ENCODE measurements around the gene LRRC8D. TPM values are rescaled to one million over a fixed set of nuclear protein-coding genes. Genes with fewer than 3 reads are reported as not detected.

LRRC8D gene
- total RNA-seq, 1 experiment from 2014 or later = 37.2 TPM

DNA sequence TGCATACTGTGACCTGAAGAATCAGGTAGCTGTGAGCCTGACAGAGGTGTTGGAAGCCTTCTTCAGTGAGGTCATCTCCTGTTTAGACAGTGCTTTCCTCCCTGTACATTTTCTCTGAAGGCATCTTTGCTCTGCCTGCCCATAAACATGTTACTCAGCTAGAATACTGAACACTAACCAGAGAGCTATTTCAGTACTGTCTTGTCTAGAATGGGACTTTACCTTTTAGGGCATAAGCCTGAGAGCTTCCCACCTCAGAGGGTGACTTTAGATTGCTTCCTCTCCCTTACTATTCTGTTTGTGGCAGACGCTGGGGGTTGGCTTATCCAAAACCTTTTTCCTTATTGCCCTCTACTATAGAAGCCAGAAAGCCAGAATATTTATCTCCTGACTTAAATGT, 150.8 kb downstream of the LRRC8D start:
- TF ChIP-seq, protein P1, sequence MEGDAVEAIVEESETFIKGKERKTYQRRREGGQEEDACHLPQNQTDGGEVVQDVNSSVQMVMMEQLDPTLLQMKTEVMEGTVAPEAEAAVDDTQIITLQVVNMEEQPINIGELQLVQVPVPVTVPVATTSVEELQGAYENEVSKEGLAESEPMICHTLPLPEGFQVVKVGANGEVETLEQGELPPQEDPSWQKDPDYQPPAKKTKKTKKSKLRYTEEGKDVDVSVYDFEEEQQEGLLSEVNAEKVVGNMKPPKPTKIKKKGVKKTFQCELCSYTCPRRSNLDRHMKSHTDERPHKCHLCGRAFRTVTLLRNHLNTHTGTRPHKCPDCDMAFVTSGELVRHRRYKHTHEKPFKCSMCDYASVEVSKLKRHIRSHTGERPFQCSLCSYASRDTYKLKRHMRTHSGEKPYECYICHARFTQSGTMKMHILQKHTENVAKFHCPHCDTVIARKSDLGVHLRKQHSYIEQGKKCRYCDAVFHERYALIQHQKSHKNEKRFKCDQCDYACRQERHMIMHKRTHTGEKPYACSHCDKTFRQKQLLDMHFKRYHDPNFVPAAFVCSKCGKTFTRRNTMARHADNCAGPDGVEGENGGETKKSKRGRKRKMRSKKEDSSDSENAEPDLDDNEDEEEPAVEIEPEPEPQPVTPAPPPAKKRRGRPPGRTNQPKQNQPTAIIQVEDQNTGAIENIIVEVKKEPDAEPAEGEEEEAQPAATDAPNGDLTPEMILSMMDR (conservative IDR thresholded peaks at IDR 0.05) = no peak
- no peaks in the 10 kb centered on the region; the same call in 1 of the 2 replicates for H3K27me3 Mint-ChIP-seq (ENCODE audit: low read depth)

More for the DNA sequence above, 150.8 kb downstream of the LRRC8D start:
- Histone ChIP-seq H2AFZ (ENCODE audit: low read length) (no peak overlapping the region), H2BK120ac (ENCODE audit: low read depth, low read length, poor library complexity, severe bottlenecking) (no peak overlapping the region), H3K4ac (ENCODE audit: low read depth, low read length) (no peak overlapping the region), H4K5ac (ENCODE audit: insufficient read length, low read depth, low read length) (no peak overlapping the region), H3K9ac (ENCODE audit: extremely low read depth, insufficient read length, low read length) (no peak overlapping the region), H4K91ac (ENCODE audit: insufficient read length, low read depth, low read length) (no peak overlapping the region), H3K18ac (ENCODE audit: insufficient read length, low read depth, low read length) (no peak overlapping the region), H3K23me2 (ENCODE audit: insufficient read length, low read depth, low read length, poor library complexity, severe bottlenecking) (no peaks in the 10 kb centered on the region), H3K79me1 (ENCODE audit: insufficient read depth, low read depth, low read length, poor library complexity, severe bottlenecking) (no peaks in the 10 kb centered on the region), H2BK5ac (ENCODE audit: insufficient read length, low read length) (no peak overlapping the region), H3K56ac (ENCODE audit: insufficient read length, low read depth, low read length) (no peak overlapping the region), H4K20me1 (ENCODE audit: control insufficient read depth, insufficient read depth, insufficient read length) (no peaks in the 10 kb centered on the region), H3K14ac (ENCODE audit: insufficient read depth, low read length) (no peak overlapping the region), H3K23ac (ENCODE audit: insufficient read length, low read depth, low read length) (no peak overlapping the region), H3K27ac (ENCODE audit: insufficient read length, low read depth, low read length) (no peak overlapping the region), H2BK20ac (ENCODE audit: low read depth, low read length, poor library complexity, severe bottlenecking) (no peak overlapping the region), H2AK5ac (ENCODE audit: insufficient read length, low read length) (no peak overlapping the region), H2BK15ac (ENCODE audit: low read depth, low read length) (no peak overlapping the region), H3K4me1 (ENCODE audit: insufficient read depth, low read length) (peaks cover 2% of the 10 kb centered on the region; the same call in 1 of the 2 replicates), H3K27me3 (ENCODE audit: insufficient read depth, low read length) (no peaks in the 10 kb centered on the region), H2BK12ac (ENCODE audit: insufficient read length, low read depth, low read length) (no peak overlapping the region), H3K79me2 (ENCODE audit: insufficient read depth, low read length) (no peaks in the 10 kb centered on the region), H3K9me3 (ENCODE audit: control insufficient read depth, low read depth, low read length) (no peaks in the 10 kb centered on the region), H3T11ph (ENCODE audit: low read length) (no peak overlapping the region), H4K8ac (replicated peaks; ENCODE audit: insufficient read length, low read depth, low read length) (no peak overlapping the region), H3K4me2 (ENCODE audit: insufficient read depth, insufficient read length, low read length) (no peak overlapping the region)
- H3K27ac Mint-ChIP-seq = no peak overlapping the region
- H3K36me3 Mint-ChIP-seq (ENCODE audit: insufficient read depth in 1 of 3, low read depth in 3 of 3) = no peaks in the 10 kb centered on the region
- peaks cover 6% of the 10 kb centered on the region in 2 experiments; a peak in 3 of 4 replicates for H3K4me1 Mint-ChIP-seq
- no peaks in the 10 kb centered on the region for H3K9me3 Mint-ChIP-seq
- DNase-seq = no peak
- no peak overlapping the region for H3K4me3 Mint-ChIP-seq
- WGBS (ENCODE audit: extremely low coverage, insufficient read length, low lambda C conversion rate) = no CpG with 5 or more reads among the region's 1 CpG

Measured in H9 (cell line).